ENCODE data around the gene LDLR.

The LDLR gene

DNA sequence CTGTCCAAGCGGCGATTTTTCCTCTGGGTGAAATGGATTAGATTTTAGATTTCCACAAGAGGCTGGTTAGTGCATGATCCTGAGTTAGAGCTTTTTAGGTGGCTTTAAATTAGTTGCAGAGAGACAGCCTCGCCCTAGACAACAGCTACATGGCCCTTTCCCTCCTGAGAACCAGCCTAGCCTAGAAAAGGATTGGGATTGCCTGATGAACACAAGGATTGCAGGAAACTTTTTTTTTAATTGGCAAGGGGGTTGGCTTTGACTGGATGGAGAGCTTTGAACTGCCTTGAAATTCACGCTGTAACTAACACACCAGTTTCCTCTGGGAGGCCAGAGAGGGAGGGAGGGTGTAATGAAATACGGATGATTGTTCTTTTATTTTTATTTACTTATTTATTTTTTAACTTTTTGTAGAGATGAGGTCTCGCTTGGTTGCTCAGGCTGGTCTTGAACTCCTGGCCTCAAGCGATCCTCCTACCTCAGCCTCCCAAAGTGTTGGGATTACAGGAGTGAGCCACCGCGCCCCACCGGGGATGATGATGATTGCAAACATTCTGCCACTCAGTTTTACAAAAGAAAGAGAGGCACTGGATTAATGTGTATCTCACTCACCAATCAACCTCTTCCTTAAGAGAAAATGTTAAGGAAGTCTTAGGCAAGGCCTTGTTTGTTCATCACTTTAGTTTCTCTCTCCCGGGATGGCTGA is 1.9 kb downstream of the LDLR start:
- H3K27me3 Mint-ChIP-seq (ENCODE audit: low read depth, poor library complexity), result no peaks in the 10 kb centered on the region
- peak overlapping the region; percentile 89 for H3K4me3 Mint-ChIP-seq
- TF ChIP-seq, protein P1, sequence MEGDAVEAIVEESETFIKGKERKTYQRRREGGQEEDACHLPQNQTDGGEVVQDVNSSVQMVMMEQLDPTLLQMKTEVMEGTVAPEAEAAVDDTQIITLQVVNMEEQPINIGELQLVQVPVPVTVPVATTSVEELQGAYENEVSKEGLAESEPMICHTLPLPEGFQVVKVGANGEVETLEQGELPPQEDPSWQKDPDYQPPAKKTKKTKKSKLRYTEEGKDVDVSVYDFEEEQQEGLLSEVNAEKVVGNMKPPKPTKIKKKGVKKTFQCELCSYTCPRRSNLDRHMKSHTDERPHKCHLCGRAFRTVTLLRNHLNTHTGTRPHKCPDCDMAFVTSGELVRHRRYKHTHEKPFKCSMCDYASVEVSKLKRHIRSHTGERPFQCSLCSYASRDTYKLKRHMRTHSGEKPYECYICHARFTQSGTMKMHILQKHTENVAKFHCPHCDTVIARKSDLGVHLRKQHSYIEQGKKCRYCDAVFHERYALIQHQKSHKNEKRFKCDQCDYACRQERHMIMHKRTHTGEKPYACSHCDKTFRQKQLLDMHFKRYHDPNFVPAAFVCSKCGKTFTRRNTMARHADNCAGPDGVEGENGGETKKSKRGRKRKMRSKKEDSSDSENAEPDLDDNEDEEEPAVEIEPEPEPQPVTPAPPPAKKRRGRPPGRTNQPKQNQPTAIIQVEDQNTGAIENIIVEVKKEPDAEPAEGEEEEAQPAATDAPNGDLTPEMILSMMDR (IDR thresholded peaks at IDR 0.05), result no peak
- H3K27ac Mint-ChIP-seq, result peak overlapping the region; percentile 99
- no peaks in the 10 kb centered on the region for H3K9me3 Mint-ChIP-seq
- peaks cover 35% of the 10 kb centered on the region for H3K36me3 Mint-ChIP-seq (ENCODE audit: low read depth)
- no peak for DNase-seq
- H3K4me1 Mint-ChIP-seq, result peaks cover 50% of the 10 kb centered on the region

DNA sequence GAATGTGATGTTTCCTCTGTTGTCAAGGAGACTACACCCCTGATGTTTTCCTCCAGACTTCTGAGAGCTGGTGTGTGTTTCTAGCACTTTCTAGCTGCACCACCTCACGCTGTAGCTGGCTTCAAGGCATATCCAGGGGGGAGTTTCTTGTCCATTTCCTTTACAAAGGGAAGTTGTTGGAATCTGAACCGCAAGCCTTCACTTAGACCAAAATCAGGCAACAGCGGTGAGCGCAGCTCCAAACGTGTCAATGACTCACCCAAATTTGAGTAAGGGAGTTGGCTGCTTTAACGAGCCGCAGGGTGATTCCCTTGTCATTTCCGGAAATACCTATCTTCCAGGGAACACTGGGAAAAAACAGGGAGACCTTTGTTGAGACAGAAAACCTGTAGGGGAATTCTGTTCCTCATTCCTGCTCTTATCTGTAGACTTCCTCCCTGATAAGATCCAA is 2.5 kb downstream of the LDLR start:
- peak overlapping the region; percentile 89 for H3K4me3 Mint-ChIP-seq
- H3K4me1 Mint-ChIP-seq, result peaks cover 50% of the 10 kb centered on the region
- TF ChIP-seq, protein P1 (IDR thresholded peaks at IDR 0.05), result no peak
- DNase-seq, result no peak
- no peaks in the 10 kb centered on the region for H3K27me3 Mint-ChIP-seq (ENCODE audit: low read depth, poor library complexity)
- H3K27ac Mint-ChIP-seq, result peak overlapping the region; percentile 99
- H3K36me3 Mint-ChIP-seq (ENCODE audit: low read depth), result peaks cover 41% of the 10 kb centered on the region
- no peaks in the 10 kb centered on the region for H3K9me3 Mint-ChIP-seq

DNA sequence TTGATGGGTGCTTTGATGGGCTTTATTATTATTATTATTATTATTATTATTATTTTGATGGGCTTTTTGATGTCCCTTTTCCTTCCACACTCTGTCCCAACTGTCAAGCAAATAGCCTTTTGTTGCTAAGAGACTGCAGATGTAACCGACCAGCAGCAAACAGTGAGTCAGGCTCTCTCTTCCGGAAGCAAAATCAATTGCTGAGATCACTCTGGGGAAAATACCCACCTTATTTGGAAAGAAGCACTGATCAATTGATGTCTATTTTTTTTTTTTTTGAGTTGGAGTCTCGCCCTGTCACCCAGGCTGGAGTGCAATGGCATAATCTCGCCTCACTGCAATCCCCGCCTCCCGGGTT is 2.9 kb downstream of the LDLR start:
- H3K4me1 Mint-ChIP-seq, result peaks cover 50% of the 10 kb centered on the region
- peaks cover 45% of the 10 kb centered on the region for H3K36me3 Mint-ChIP-seq (ENCODE audit: low read depth)
- H3K4me3 Mint-ChIP-seq, result peak overlapping the region; percentile 89
- no peaks in the 10 kb centered on the region for H3K9me3 Mint-ChIP-seq
- TF ChIP-seq, protein P1 (IDR thresholded peaks at IDR 0.05), result no peak
- H3K27me3 Mint-ChIP-seq (ENCODE audit: low read depth, poor library complexity), result no peaks in the 10 kb centered on the region
- DNase-seq, result no peak
- H3K27ac Mint-ChIP-seq, result peak overlapping the region; percentile 64

DNA sequence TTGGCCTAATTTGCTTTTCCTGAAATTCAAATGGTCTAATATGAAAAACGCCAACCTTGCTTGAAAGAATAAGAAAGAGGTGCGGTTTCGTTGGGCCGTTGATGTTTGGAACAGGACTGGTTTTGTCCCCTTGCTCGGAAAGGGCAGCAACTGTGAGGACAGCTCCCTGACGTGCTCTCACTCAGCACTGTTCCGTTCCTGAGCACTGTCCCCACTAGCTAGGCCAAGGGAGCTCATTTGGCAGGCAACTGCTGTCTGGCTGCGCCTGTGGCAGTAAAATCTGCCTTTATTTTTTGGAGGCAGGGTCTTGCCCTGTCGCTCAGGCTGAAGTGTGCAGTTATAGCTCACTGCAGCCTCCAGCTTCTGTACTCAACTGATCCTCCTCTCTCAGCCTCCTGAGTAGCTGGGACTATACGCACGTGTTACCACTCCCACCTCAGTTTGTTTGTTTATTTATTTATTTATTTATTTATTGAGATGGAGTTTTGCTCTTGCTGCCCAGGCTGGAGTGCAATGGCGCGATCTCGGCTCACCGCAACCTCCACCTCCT is 4.5 kb downstream of the LDLR start:
- H3K36me3 Mint-ChIP-seq (ENCODE audit: low read depth), result peaks cover 59% of the 10 kb centered on the region
- peaks cover 44% of the 10 kb centered on the region for H3K4me1 Mint-ChIP-seq
- peak overlapping the region; percentile 68 for H3K4me3 Mint-ChIP-seq
- no peak for DNase-seq
- H3K27me3 Mint-ChIP-seq (ENCODE audit: low read depth, poor library complexity), result no peaks in the 10 kb centered on the region
- no peaks in the 10 kb centered on the region for H3K9me3 Mint-ChIP-seq
- TF ChIP-seq, protein P1 (IDR thresholded peaks at IDR 0.05), result no peak
- peak overlapping the region; percentile 13 for H3K27ac Mint-ChIP-seq

DNA sequence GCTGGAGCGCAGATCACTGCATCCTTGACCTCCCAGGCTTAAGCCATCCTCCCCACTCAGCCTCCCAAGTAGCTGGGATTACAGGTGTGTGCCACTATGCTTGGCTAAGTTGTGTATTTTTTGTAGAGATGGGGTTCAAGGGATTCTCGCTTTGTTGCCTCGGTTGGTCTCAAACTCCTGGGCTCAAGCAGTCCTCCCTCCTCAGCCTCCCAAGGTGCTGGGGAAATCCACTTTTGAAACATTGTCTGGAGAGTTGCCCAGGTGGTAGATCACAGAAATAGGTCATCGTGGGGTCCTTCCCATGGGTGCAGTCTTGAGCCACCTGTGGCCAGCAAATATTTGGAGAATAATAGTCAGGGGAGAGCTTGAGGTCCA is 5.2 kb downstream of the LDLR start:
- no peaks in the 10 kb centered on the region for H3K27me3 Mint-ChIP-seq (ENCODE audit: low read depth, poor library complexity)
- DNase-seq, result no peak
- peaks cover 66% of the 10 kb centered on the region for H3K36me3 Mint-ChIP-seq (ENCODE audit: low read depth)
- no peak overlapping the region for H3K27ac Mint-ChIP-seq
- TF ChIP-seq, protein P1 (IDR thresholded peaks at IDR 0.05), result no peak
- H3K9me3 Mint-ChIP-seq, result no peaks in the 10 kb centered on the region
- H3K4me1 Mint-ChIP-seq, result peaks cover 38% of the 10 kb centered on the region
- no peak overlapping the region for H3K4me3 Mint-ChIP-seq

All from nephron progenitor cell (in vitro differentiated cells).